ENCODE results near the gene NAV3. TPM values are rescaled to one million over a fixed set of nuclear protein-coding genes. Genes with fewer than 3 reads are reported as not detected.

Gene NAV3
- total RNA-seq, 2 donors from 2014 or later, result 1.3 to 1.5 TPM

- ATAC-seq (no peak), DNase-seq (no peak)
- intact Hi-C loops (cut with DNase I, micrococcal nuclease), result no loop called here
These were observed 10.8 kb downstream of the NAV3 start for GRCh38 chr12:77841521-77841920.

GRCh38 chr12:77842430-77842829 is 11.7 kb downstream of the NAV3 start:
- DNase-seq, result no peak
- intact Hi-C loops (cut with DNase I, micrococcal nuclease), result no loop called here

GRCh38 chr12:77845831-77846230 is 15.1 kb downstream of the NAV3 start:
- no peak for ATAC-seq
- intact Hi-C loops (cut with DNase I, micrococcal nuclease), result no loop called here

More at GRCh38 chr12:77842430-77842829, 11.7 kb downstream of the NAV3 start:
- ATAC-seq, result no peak

GRCh38 chr12:77847060-77847541 is 16.4 kb downstream of the NAV3 start:
- intact Hi-C loops (cut with DNase I, micrococcal nuclease), result no loop called here
- ATAC-seq (no peak), DNase-seq (no peak)

More at GRCh38 chr12:77845831-77846230, 15.1 kb downstream of the NAV3 start:
- DNase-seq, result no peak

- ATAC-seq (no peak), DNase-seq (no peak)
- intact Hi-C loops (cut with DNase I, micrococcal nuclease), result no loop called here
These were observed 17.2 kb downstream of the NAV3 start for GRCh38 chr12:77847680-77848431.

- intact Hi-C loops (cut with DNase I, micrococcal nuclease), result no loop called here
- DNase-seq (no peak), ATAC-seq (no peak)
These were observed 19.4 kb downstream of the NAV3 start for GRCh38 chr12:77850129-77850528.

GRCh38 chr12:77850698-77851097 is 20.0 kb downstream of the NAV3 start:
- intact Hi-C loops (cut with DNase I, micrococcal nuclease), result no loop called here
- no peak for ATAC-seq
- no peak for DNase-seq

- DNase-seq (no peak), ATAC-seq (no peak)
These were observed 24.9 kb downstream of the NAV3 start for GRCh38 chr12:77855548-77855947.

GRCh38 chr12:77861317-77861716 is 30.6 kb downstream of the NAV3 start:
- intact Hi-C loops (cut with DNase I, micrococcal nuclease), result no loop called here
- no peak for ATAC-seq
- DNase-seq, result no peak

More at GRCh38 chr12:77855548-77855947, 24.9 kb downstream of the NAV3 start:
- intact Hi-C loops (cut with DNase I, micrococcal nuclease), result no loop called here

GRCh38 chr12:77865178-77865577 is 34.5 kb downstream of the NAV3 start:
- DNase-seq (no peak), ATAC-seq (no peak)
- intact Hi-C loops (cut with DNase I, micrococcal nuclease), result no loop called here

GRCh38 chr12:77878901-77879300 is 48.2 kb downstream of the NAV3 start:
- ATAC-seq (no peak), DNase-seq (no peak)
- intact Hi-C loops (cut with DNase I, micrococcal nuclease), result no loop called here

- ATAC-seq (no peak), DNase-seq (no peak)
- intact Hi-C loops (cut with DNase I, micrococcal nuclease), result no loop called here
These were observed 52.0 kb downstream of the NAV3 start for GRCh38 chr12:77882709-77883108.

- intact Hi-C loops (cut with DNase I, micrococcal nuclease), result no loop called here
- ATAC-seq, result no peak
- DNase-seq, result no peak
These were observed 57.9 kb downstream of the NAV3 start for GRCh38 chr12:77888611-77889010.

- ATAC-seq, result no peak
- DNase-seq, result no peak
- intact Hi-C loops (cut with DNase I, micrococcal nuclease), result no loop called here
These were observed 60.9 kb downstream of the NAV3 start for GRCh38 chr12:77891518-77892147.

- ATAC-seq (peak; percentile 96), DNase-seq (peak; percentile 50 to 53)
- intact Hi-C loops (cut with DNase I, micrococcal nuclease), result no loop called here
These were observed 63.2 kb downstream of the NAV3 start for GRCh38 chr12:77893918-77894317.

GRCh38 chr12:77894556-77894955 is 63.9 kb downstream of the NAV3 start:
- peak; percentile 44 for ATAC-seq
- intact Hi-C loops (cut with DNase I, micrococcal nuclease), result no loop called here
- no peak for DNase-seq

- DNase-seq (no peak), ATAC-seq (no peak)
- intact Hi-C loops (cut with DNase I, micrococcal nuclease), result no loop called here
These were observed 65.0 kb downstream of the NAV3 start for GRCh38 chr12:77895699-77896098.

- DNase-seq (no peak), ATAC-seq (no peak)
- intact Hi-C loops (cut with DNase I, micrococcal nuclease), result no loop called here
These were observed 77.2 kb downstream of the NAV3 start for GRCh38 chr12:77907936-77908335.

- intact Hi-C loops (cut with DNase I, micrococcal nuclease), result no loop called here
- no peak for DNase-seq
- ATAC-seq, result no peak
These were observed 83.4 kb downstream of the NAV3 start for GRCh38 chr12:77914081-77914488.

- ATAC-seq, result no peak
- DNase-seq, result no peak
- intact Hi-C loops (cut with DNase I, micrococcal nuclease), result no loop called here
These were observed 84.4 kb downstream of the NAV3 start for GRCh38 chr12:77915071-77915600.
